ENCODE data around the gene TMEM255B. TPM values are rescaled to one million over a fixed set of nuclear protein-coding genes. Genes with fewer than 3 reads are reported as not detected.
A peak's percentile ranks its signal among the peaks of the same experiment; 100 is the strongest.

Gene TMEM255B
- total RNA-seq, 1 experiment from 2014 or later: 4.7 TPM

GRCh38 chr13:113804017-113804702 lies 45.1 kb downstream of the TMEM255B start (continued):
- TF ChIP-seq ZBTB43 (CRISPR knock-in tag; IDR thresholded peaks at IDR 0.05) (no peak), PRRX2 (CRISPR knock-in tag; IDR thresholded peaks at IDR 0.05) (no peak), NFYB (CRISPR knock-in tag; conservative IDR thresholded peaks at IDR 0.05; ENCODE audit: low read depth) (no peak), FOXK1 (CRISPR knock-in tag; IDR thresholded peaks at IDR 0.05) (no peak)

GRCh38 chr13:113804703-113805430 lies 45.8 kb downstream of the TMEM255B start:
- peak; percentile 29 for DNase-seq (ENCODE audit: low spot score)
- H3K9me3 Mint-ChIP-seq: peaks cover 15% of the 10 kb centered on the region

GRCh38 chr13:113805431-113806103 lies 46.5 kb downstream of the TMEM255B start:
- no peaks in the 10 kb centered on the region for H3K4me1 Mint-ChIP-seq
- no peak for ATAC-seq

More at GRCh38 chr13:113804703-113805430, 45.8 kb downstream of the TMEM255B start:
- Mint-ChIP-seq H3K4me3 (no peak overlapping the region), H3K27ac (no peak overlapping the region), H3K4me1 (no peaks in the 10 kb centered on the region), H3K27me3 (ENCODE audit: low read depth) (no peaks in the 10 kb centered on the region; the same call in 1 of the 2 replicates), H3K36me3 (peaks cover 9% of the 10 kb centered on the region)
- TF ChIP-seq E2F5 (CRISPR knock-in tag; IDR thresholded peaks at IDR 0.05): no peak
- ATAC-seq: peak; percentile 18; the same call in 1 of the 2 replicates
- ChIA-PET CTCF (interaction anchor here (0.7 to 1.0 kb wide), 2 partner anchors 33 to 100 kb away, joined by 3 read pairs; no protein-coding TSS in a partner anchor), POLR2A (no interaction called here)

More at GRCh38 chr13:113805431-113806103, 46.5 kb downstream of the TMEM255B start:
- POLR2A ChIA-PET: no interaction called here
- TF ChIP-seq ZBTB21 (CRISPR knock-in tag; IDR thresholded peaks at IDR 0.05; ENCODE audit: borderline replicate concordance) (no peak), FOXP4 (CRISPR knock-in tag; IDR thresholded peaks at IDR 0.05) (no peak), RORB (CRISPR knock-in tag; IDR thresholded peaks at IDR 0.05) (no peak), E2F4 (CRISPR knock-in tag; IDR thresholded peaks at IDR 0.05; ENCODE audit: borderline replicate concordance, low read depth) (no peak), MXD4 (CRISPR knock-in tag; IDR thresholded peaks at IDR 0.05; ENCODE audit: borderline replicate concordance) (no peak), ZNF138 (CRISPR knock-in tag; conservative IDR thresholded peaks at IDR 0.05) (no peak), STAT6 (CRISPR knock-in tag; conservative IDR thresholded peaks at IDR 0.05; ENCODE audit: low read depth) (no peak), ZNF512 (CRISPR knock-in tag; IDR thresholded peaks at IDR 0.05; ENCODE audit: borderline replicate concordance) (no peak), FOXK1 (CRISPR knock-in tag; IDR thresholded peaks at IDR 0.05) (no peak), MLX (CRISPR knock-in tag; IDR thresholded peaks at IDR 0.05) (no peak)
- no peak overlapping the region for H3K27ac Mint-ChIP-seq
- H3K4me3 Mint-ChIP-seq: no peak overlapping the region
- H3K36me3 Mint-ChIP-seq: peaks cover 9% of the 10 kb centered on the region
- peak; percentile 4 for DNase-seq (ENCODE audit: low spot score)
- CTCF ChIA-PET: no interaction called here
- peaks cover 15% of the 10 kb centered on the region for H3K9me3 Mint-ChIP-seq
- no peaks in the 10 kb centered on the region; the same call in 1 of the 2 replicates for H3K27me3 Mint-ChIP-seq (ENCODE audit: low read depth)
